Bone marrow (tissue), 2 donors: ENCODE measurements around the gene CTNNBL1.

ENCODE experiments used
- DNase-seq, 2 donors: peaks; one replicate each; lab custom pipeline; 2025; lab: John Stamatoyannopoulos, UW

The CTNNBL1 gene

DNA sequence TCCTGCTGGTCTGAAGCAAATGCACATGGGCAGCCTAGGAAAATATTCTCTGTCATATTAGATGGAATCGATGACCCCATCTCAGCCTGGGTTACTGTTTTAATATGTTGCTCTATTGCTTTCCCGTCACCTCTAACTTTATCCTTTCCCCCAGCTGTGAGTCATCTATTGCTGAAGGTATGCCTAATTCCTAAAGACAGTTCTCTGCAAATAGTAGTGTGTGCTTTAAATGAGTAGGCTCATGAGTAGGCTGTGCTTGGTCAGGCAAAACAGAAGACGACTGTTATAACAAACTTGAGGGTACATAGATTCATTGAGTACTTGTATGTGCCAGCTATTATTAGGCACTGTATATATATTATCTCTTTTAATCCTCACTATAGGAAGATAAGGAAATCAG is 47.2 kb downstream of the CTNNBL1 start:
- DNase-seq: no peak

GRCh38 chr20:37741570-37741969 is 47.7 kb downstream of the CTNNBL1 start:
- DNase-seq: no peak

- no peak for DNase-seq
Measured at GRCh38 chr20:37742131-37742530, 48.3 kb downstream of the CTNNBL1 start.

DNA sequence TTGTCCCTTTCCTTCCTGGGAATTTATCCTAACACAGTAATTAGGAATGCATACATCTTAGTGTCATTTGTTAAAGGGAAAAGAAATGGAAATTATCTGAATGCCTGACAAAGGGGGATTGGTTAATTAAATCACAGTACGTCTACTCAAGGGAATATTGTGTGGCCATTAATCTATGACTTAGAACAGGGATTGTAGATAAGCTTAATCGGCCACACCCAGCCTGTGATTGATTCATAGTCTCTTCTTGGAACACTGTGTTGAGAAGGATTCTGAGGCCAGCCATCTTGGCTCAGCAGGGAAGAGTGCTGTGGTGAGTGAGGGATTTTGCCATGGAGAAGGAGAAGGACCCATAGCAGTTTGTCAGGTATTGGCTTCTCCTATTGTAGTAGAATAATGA is 50.5 kb downstream of the CTNNBL1 start:
- no peak for DNase-seq

- peak in 1 of 2 donors; percentile 8 for DNase-seq
Measured at GRCh38 chr20:37745553-37745952, 51.7 kb downstream of the CTNNBL1 start.

DNA sequence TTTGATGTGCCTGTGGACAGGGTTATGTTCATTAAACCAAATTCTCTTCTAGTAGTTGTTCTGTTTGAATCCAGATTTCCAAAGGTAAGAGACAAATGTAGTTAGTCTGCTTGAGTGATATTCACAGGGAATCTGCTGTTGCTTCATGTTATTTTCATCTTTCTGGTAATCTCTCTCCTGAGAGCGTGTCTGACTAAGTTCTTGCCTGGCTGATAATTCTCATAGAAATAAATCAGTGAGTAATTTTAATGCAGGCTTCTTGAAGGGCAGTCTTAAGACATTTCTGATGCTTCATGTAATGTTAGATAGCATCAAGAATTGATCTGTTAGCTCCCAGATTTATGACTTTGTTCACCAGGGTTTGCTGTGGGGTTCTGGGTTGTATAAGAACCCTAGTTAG is 54.2 kb downstream of the CTNNBL1 start:
- no peak for DNase-seq

GRCh38 chr20:37749218-37749617 is 55.4 kb downstream of the CTNNBL1 start:
- no peak for DNase-seq

- DNase-seq: no peak
Measured at GRCh38 chr20:37749620-37750403, 56.0 kb downstream of the CTNNBL1 start.

GRCh38 chr20:37755665-37756064 is 61.8 kb downstream of the CTNNBL1 start:
- DNase-seq: no peak

- DNase-seq: no peak
Measured at GRCh38 chr20:37756234-37756633, 62.4 kb downstream of the CTNNBL1 start.

DNA sequence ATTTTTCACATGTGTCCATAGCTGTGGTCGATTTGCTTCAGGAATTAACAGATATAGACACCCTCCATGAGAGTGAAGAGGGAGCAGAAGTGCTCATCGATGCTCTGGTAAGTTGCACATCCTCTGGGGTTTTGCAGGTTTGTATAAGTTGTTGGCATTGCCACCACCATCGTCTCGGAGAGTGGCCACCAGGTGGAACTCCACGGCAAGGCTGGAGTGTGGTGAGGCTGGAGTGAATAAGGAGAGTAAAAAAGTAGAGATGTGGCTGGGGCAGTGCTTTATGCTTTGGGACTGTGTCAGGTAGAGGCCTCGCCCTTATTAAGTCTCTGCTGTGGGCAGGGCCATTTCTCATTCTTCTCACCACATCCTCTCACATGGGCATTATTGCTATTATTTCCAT is 63.7 kb downstream of the CTNNBL1 start:
- no peak for DNase-seq

DNA sequence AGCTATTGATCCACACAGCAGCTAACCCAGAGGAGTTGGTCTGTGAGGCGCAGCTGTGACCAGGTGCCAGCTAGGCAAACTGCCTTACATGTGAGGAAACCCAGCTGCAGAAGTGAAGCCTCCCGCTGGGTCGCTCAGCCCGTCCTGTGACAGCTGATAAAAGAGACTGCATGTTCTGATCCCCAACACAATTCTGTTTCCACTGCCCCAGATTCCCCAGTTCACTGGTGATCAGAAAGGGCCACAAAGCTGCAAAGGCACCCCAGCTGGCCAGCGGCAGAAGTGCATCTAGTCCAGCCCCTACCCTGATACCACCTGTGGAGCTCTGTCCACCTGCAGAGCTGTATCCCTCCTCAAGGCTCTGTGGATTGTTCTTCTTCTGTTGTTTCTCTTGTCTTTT is 64.5 kb downstream of the CTNNBL1 start:
- DNase-seq: no peak

- no peak for DNase-seq
Measured at GRCh38 chr20:37759052-37759553, 65.3 kb downstream of the CTNNBL1 start.

DNA sequence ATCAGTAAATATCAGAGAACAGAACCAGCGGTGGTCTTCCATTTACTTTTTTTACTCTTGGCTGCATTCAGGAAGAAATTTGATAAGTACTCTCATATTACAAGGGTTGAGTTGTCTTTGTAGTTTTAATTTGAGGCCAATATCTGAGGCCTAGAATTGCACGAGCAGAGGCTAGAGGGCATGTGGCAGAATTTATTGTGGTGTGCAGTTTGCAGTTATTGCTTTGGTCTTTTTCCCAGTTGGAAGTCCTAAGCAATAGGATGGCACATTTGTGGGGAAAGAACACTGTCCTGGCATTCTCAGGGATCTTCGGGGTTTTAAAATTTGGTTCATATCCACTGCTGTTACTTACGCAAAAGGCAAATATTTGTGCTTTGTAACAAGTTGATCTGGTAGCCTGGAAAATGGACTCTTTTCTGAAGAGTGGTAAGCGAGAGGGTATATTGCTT is 66.0 kb downstream of the CTNNBL1 start:
- DNase-seq: no peak

GRCh38 chr20:37760322-37760721 is 66.5 kb downstream of the CTNNBL1 start:
- no peak for DNase-seq

DNA sequence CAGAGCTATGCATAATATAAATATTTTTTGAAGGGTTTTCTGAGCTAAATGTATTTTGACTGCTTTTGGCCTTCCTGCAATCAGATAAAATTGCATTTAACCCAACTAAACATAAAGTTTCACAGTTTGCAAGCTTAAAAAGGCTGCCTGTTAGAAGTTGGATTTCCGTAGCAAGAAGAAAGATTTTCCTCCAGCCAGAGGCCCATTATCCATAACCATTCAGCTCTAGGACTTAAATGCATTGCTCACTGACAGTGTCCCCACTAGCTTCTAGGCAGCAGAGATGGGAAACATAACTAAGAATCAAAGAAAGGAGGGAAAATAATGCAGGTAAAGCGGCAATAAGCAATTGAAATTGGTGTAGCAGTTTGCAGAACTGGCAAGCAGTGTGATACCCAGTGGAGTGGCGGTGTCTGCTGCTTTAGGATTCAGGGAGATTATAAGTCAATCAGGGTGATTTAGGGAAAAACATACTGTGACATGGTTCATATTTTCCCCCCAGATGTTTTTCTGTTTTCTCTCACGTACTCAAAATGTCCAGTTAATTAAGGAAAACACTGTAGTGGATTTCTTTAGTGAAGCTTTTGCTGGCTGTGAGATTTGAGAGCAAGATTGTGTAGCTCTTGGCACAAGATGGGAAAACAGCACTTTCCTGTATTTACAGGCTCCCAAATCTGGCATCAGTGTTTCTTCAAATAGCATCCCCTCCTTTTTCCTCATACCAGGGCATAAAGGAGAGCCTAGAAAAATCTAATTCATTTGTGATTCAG is 69.1 kb downstream of the CTNNBL1 start:
- DNase-seq: no peak

DNA sequence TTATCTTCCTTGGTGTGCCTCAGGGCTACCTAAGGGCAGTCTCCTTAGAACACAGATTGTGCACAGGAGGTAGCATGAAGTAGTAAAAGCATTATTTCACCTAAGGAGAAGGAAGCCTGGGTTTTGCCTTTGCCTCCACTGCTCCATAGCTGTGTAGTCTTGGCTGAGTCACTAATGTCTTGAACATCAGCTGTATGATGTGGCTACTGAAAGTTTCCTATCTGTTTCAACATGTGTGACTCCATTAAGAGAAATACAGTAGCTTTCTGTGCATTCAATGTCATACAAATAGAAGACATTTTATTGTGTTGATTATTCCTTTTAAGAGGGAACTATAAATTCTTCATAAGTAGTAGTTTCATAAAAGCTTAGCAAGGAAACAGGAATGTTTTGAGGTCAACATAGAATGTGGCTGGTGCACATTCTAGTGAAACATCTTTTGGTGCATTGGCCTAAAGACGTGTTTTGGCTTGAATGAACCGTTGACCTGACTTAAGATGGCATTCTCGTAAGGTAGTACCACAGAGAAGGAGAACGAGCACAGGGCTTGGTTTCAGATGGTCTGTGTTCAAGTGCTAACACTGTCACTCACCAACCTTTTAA is 70.6 kb downstream of the CTNNBL1 start:
- no peak for DNase-seq

- no peak for DNase-seq
Measured at GRCh38 chr20:37770908-37771307, 77.1 kb downstream of the CTNNBL1 start.

- no peak for DNase-seq
Measured at GRCh38 chr20:37773291-37773826, 79.5 kb downstream of the CTNNBL1 start.

GRCh38 chr20:37774156-37774555 is 80.3 kb downstream of the CTNNBL1 start:
- DNase-seq: no peak

GRCh38 chr20:37775200-37775599 is 81.4 kb downstream of the CTNNBL1 start:
- no peak for DNase-seq

- DNase-seq: no peak
Measured at GRCh38 chr20:37776049-37776448, 82.2 kb downstream of the CTNNBL1 start.
